NCI-H345 treated with DMSO at 0.1 percent for 48 hours (cell line): ENCODE data around the gene METTL6.
A peak's percentile ranks its signal among the peaks of the same experiment; 100 is the strongest.
"Not testable (repeated sequence)": the region's sequence is repeated elsewhere in the genome, so short reads cannot be mapped to it uniquely, and the experiment has no call there.

Source experiments
- DNase-seq: peaks from one replicate; lab custom pipeline; 2025; ENCODE audit not compliant: unreplicated experiment; lab: John Stamatoyannopoulos, UW

METTL6 gene, protein sequence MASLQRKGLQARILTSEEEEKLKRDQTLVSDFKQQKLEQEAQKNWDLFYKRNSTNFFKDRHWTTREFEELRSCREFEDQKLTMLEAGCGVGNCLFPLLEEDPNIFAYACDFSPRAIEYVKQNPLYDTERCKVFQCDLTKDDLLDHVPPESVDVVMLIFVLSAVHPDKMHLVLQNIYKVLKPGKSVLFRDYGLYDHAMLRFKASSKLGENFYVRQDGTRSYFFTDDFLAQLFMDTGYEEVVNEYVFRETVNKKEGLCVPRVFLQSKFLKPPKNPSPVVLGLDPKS

DNA sequence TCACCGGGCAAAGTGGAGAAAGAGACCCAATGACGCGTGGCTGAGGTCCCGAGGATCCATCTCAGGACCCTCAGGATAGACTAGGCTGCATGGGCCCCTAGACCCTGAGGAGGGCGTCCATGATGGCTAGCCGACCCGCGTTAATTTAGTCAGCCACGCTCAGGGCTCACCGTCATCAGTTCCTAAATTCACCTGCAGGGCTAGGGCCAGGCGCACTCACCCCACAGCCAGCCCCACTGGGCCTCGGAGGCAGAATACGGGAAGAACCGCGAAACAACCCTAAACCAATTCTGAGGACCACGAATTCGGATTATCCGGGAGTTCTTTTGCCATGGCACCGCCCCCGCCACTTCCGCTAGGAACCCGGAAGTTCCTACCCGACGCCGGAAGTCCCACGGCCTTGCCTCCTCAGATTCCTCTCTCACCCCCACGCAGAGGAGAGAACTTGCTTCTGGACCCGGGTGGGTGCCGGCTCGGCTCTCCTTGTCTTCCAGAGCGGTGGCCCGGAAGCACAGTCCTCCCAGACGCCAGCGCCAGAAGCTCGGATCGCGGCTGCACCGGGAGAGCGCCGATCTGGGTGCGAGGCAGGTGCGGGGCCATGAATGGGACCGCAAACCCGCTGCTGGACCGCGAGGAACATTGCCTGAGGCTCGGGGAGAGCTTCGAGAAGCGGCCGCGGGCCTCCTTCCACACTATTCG lies at the start of gene METTL6, which contains the start of gene EAF1:
METTL6 (minus strand) TSS at position 363 of the 699 bp plus-strand sequence. CDS start 1,033 bp downstream, outside the sequence.
EAF1 (plus strand) TSS at position 417 of the 699 bp plus-strand sequence; CDS start at position 599, 182 bp downstream.
- DNase-seq: peak; percentile 29

DNA sequence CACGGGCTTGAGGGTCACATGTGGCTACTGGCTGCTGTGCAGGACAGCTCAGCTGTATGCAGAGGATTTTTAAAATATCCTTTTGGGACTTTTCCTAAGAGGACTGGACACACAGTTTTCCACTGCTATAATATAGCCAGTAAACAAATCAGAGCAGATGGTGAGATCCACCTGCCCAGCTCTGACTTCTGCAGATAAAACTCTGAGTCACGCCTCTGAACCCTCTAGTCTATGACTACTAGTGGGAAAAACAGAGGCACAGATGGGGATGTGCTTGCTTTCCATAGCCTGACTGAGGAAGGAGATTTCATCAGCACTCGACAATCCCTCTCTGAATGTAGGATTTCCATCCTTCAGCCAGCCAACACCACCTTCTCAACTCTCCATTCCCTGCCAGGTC lies 49.0 kb upstream of the METTL6 start:
- no peak for DNase-seq

DNA sequence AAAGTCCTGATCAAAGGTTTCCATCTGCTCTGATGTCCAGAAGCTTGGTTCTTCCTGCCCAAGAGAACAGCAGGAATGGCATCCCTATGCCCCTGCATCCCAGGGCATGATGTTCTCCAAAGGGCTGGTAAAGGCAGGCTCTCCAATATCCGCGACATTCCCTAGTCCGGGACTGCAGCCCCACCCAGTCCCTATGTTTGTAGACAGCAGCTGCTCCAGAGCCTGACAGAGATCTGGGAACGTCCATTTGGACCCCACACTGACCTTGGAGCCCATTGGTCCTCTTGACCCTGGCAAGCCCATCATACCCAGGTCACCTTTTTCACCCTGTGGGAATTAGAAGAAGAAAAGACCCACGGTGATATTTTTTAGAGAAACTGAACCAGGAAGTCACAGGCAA lies 47.8 kb upstream of the METTL6 start:
- DNase-seq: no peak

DNA sequence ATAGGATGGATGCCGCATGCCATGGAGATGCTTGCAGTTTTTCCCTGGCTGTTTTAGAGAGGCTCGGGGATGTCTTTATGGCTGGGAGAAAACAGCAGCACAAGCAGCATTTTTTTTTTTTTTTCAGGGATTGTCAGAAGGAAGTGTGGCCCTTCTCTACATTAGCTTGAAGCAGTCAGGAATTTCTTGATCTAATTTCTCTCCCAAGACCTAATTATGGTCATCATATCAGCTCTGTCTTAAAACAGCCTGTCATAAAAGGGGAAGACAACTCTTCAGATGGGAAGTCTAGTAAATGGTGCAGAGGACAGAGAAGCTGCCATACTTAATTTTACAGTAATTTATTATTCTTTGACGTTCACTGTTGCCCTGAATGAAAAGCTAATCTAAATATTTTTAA lies 44.5 kb upstream of the METTL6 start:
- no peak for DNase-seq

DNA sequence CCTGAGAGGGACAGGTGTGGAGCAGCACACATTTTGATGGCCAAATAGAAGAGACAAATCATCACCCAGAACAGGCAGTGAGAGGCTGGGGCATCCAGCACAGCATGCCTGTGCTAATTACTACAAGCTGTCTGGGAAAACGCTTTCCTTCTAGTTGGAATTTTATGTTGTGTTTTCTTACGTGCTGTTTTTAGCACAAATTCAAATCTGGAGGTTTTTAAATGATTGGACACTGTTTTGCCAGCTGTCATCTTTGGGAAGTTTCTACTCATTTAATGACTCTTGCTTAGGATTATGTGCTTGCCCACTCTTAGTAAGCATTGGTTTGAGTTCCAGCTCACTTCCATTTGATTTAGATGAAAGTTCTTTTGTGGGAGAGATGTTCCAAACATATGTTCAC lies 43.5 kb upstream of the METTL6 start:
- DNase-seq: no peak

DNA sequence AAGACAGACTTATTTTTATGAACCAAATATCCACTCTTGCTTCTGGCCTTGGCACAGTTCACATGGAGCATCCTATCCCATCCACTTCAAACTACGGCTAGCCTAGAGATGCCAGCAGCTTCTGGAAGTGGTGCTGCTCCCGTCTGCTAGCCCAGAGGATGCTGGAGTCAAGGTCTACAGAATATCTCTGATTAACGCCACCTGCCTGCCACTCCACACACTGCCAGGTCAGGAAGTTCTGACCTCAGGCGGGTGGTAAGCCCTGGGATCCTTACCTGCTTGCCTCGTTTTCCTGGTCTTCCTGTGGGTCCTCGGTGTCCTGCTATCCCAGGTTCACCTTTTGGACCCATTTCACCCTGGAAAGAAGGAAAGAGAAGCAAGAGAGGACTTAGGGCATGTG lies 42.9 kb upstream of the METTL6 start:
- DNase-seq: no peak

DNA sequence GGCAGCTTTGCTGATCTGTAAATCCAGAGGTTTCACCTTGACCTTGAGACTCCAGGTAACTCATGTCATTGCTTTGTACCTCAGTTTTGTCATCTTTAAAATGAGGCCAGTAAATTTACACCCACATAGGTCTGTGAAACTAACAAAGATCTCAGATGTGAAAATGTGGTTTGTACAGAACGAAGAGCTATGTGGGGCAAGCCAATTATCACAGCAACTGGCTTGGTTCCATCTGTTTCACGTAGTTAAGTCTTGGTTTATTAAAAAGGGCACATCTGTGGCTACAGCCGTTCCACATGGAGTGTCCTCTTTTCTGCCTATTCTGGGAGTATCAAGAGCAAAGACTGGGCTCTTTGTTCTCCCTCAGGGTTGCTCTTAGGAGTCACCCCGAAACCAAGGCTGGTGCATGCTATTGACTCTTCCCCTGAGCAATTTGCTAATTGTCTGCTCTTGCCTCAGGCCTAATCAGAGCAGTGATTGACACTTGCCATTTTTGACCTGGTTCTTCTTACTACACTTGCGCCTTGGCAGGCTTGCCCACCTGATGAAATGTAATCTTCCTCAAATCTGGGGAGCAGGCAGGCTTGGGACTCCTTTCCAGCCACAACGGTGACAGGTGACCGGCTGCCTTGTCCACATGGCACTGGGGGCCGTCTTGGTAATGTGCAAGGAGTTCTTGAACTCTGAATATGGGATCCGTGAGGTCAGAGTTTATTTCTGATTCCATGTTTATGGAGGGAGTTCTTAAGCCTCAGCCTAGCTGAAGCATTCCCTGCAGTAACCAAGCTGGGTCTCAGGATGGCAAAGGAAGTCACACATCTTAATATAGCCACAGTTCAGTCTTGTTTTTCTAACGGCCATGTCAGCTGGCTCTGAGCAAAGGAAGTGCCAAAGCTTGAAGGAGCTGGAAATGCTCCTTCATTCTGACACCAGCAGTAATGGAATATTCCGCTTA lies 40.2 kb upstream of the METTL6 start:
- DNase-seq: no peak

DNA sequence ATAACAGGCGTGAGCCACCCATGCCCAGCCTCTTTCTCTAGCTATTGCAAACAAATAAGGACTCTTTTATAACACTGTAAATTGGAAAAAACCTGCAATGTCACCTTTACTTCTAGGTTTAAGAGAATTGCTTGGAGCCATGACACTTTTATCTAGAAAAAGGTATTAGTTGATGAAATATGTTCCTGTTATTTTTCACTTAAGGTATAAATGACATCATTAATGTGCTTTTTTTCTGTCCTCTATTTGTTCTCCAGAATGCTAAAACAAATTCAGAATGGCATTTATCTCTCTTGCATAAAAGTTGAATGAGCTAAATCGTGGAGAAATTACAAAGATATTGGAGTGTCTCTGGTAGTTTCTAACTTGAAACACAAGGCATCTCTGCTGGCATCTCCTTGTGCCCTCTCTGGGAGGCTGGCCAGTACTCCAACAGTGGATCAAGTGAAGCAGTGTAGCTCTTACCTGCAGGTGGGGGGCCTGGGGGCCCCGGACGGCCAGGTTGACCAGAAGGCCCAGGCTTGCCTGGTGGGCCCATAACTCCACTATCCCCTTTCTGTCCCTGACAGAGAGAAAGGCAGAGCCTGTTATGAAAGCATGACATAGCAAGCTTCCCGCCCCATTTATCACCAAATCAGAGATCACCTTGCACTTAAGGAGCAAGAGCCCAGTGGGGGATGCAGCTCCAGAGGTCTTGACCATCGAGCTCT lies 38.7 kb upstream of the METTL6 start:
- DNase-seq: no peak

DNA sequence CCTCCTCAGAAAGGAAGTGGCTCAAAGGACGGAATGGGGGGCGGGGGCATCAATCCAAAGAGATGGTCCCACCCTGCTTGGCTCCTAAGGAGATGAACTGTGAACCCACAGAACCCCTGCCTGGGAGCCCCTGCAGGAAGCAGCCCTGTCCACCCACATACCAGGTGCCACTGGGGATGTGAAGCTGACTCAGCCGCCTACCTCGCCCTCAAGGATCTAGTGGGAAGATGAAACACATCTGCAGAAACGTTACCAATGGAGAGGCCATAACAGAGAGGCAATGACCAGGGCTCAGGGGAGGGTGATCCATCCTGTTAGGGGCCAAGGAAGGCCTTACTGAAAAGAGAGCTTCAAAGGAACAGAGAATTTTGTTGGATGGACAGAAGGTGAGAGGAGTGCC lies 35.1 kb upstream of the METTL6 start:
- no peak for DNase-seq

DNA sequence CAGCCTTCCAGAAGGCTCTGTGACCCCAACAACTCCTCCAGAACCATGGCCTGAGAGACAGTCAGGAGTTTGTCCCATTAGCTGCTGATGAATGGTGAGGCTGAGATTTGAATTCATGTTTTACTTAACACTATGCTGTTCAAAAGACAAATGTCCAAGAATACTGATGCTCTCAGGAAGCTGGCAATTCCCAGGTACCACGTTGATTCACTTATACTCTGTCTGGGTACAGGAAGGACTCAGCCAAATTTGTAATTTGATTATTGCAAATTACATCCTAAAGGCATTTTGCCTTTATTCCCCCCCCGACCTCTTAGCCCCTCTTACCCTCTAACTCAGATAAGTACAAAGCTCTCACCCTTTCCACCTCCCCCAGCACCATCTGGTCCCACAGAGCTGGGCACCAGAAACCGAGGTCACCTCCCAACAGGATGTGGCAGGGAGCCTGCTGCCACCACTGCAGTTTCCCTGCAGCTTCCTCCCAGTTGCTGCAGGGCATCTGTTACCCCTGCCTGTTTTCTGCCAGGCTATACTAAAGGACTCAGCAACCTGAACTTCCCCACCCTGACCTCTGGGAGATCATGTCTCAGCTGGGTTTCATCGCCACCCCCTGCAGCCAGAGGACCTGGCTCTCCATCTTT lies 33.7 kb upstream of the METTL6 start:
- no peak for DNase-seq

DNA sequence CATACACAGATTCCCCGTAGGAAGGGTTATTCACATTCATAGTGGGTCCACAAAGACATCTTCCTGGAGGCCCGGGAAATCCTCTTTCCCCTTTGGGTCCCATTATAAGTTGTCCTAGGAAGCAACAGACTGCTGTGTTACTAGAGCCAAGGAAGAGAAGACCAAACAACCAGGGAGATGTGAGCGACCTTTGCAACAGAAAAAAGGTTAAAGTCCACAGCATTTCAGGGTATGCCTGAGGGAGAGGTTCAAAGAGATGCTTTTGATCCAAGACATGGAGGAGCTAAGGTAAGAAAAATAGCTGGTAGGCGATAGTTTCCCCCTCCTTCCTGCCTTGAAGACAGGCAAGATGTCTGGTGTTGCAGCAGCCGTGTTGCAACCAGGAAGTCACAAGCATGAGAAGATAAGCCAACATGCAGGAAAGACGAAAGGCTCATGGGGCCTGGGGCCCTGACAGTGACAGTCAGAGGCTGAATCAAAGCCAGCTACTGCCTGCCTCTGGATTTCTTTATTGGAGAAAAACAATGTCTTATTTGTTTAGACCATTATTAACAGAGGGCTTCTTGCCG lies 31.0 kb upstream of the METTL6 start:
- no peak for DNase-seq

DNA sequence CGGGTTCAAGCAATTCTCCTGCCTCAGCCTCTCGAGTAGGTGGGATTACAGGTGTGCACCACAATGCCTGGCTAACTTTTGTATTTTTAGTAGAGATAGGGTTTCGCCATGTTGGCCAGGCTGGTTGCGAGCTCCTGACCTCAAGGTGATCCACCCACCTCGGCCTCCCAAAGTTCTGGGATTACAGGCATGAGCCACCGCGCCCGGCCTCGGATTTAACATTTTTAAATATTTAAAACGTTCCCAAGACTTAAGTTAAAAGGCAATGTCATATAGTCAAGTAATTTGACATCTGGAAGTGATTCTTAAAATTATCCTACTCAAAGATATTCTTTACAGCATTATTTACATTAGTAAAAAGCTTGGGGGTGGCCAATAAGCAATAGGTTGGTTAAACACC lies 29.6 kb upstream of the METTL6 start:
- not testable (repeated sequence) for DNase-seq

DNA sequence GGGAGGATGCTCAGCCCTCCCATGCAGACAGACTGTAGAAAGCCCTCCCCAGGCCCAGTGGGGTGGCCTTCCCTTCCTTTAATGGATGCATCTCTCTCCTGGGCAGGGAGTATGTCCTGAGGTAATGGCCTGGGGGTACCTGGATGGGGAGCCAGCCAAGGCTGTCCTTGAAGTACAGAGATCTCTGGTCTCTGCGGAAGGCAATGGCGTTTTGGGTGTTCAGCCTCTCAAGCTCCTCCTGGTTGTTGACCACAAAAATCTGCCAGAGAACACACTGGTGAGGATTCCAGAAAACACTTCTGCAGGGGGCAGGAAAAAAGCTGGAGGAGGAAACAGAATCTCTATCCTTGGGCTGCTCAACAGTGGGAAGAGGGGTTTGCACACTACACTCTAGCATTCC lies 29.0 kb upstream of the METTL6 start:
- no peak for DNase-seq

DNA sequence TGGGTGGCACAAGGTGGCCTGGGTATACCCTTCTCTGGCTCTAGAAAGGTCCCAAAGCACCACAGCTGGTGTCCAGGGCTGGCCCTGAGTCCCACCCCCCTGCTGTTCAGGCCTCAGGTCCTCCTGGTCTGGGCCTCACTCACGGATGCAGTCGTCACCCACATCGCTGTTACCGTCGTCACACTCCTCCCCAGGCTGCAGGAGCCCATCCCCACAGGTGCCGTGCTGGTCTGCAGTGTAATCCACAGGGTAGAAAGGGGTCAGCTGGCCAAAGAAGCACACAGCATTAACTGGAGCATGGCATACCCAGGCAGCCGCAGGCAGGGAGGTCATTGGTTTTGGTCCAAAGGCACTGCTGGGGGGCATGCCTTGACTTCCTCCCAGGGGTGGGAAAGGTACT lies 28.4 kb upstream of the METTL6 start:
- DNase-seq: no peak

DNA sequence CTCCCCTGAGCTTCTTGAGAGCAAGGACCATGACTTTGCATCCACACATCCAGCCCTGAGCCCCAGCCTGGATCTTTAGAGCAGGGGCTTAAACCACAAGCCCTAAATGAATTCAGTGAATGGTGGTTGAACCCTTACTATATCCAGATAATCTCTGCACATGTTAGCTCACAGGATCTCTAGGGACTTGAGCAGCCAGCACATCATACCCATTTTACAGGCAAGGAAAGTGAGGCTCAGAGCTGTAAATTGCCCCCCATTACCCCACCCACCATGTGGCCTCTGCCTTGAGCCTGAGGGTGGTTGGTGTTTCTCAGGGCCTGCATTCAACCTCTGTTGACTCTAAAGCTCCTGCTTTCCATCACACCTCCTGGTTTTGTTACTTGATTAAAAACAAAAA lies 27.6 kb upstream of the METTL6 start:
- no peak for DNase-seq

DNA sequence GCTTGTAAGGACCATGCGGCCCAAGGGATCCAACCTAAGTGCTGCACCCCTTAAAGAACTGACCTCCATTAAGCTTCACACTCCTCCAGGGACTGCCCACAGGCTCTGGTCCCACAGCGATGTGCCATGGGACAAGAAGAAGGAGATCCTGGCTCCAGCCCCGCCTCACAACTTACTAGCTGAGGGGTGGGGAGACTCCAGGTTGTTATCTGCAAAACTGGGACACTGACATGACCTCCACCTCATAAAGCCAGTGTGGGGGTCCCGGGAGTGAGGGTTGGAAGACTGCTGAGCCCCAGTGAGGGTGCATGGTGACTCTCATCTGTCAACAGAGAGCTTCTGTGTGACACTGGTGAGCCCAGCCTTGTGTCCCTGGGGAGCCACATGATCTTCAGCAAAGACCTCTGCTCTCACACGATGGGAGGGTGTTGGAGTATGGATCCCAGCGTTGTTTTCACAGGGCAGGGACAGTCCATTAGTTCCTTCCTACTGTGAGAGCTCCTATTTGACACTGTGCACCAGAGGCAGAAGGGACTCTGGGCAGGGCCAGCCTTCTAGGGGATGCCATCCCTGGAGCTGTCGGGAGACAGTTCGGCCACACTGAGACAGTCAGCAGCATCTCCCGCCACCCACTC lies 26.8 kb upstream of the METTL6 start:
- DNase-seq: no peak

DNA sequence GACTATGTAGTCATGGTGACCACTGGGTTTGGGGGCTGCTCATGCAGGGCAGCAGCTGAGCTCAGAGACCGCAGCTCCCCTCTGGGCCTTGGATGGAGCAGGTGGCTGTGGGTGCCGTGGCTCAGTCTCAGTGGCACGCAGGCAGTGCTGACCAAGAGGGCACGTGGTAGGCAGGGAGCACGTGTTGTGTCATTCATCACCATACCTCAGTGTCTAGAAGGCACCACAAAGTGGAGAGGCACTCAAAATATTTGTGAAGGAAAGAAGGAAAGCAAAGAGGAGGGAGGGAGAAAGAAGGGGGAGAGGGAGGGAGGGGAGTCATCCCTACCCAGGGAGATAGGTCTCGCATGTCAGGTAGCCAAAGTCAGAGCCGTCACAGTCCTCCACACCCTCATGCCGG lies 26.2 kb upstream of the METTL6 start:
- DNase-seq: no peak

DNA sequence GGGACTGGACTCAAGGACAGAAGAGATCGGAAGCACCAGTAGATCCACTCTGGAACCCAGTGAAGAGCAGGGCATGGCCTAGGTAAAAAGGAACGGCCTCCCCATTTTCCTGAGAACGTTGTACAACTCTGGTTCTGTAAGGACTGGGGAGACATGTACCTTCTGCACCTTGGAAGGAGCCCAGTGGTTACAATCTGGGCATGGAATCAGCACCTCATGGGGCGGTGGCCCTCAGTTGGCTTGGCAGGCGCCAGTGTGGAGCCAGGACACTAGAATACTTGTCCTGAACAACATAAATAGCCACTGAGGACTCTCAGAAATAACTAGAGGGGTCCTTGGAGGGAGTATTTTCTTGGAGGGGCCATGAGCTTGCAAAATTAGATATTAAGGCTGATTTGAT lies 25.6 kb upstream of the METTL6 start:
- no peak for DNase-seq

DNA sequence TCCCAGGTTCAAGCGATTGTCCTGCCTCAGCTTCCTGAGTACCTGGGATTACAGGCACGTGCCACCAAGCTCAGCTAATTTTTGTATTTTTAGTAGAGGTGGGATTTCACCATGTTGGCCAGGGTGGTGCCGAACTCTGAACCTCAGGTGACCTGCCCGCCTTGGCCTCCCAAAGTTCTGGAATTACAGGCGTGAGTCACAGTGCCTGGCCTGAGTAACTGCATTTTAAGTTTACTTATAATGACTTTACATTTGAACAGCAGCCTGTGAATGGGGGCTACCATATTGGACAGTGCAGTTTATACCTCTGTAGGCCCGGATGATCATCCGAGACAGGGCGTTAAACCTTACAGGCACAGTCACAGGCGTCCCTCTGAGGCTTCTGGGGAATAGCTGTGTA lies 24.8 kb upstream of the METTL6 start:
- DNase-seq: no peak
